GM03348 (cell line): ENCODE measurements around the gene CACNA2D1.
"Not testable (repeated sequence)": the region's sequence is repeated elsewhere in the genome, so short reads cannot be mapped to it uniquely, and the experiment has no call there.

ENCODE experiments used
- DNase-seq: peaks from one replicate; pipeline ENCODE4 v3.0.0; 2012; ENCODE audit warnings: low spot score

Gene CACNA2D1

DNA sequence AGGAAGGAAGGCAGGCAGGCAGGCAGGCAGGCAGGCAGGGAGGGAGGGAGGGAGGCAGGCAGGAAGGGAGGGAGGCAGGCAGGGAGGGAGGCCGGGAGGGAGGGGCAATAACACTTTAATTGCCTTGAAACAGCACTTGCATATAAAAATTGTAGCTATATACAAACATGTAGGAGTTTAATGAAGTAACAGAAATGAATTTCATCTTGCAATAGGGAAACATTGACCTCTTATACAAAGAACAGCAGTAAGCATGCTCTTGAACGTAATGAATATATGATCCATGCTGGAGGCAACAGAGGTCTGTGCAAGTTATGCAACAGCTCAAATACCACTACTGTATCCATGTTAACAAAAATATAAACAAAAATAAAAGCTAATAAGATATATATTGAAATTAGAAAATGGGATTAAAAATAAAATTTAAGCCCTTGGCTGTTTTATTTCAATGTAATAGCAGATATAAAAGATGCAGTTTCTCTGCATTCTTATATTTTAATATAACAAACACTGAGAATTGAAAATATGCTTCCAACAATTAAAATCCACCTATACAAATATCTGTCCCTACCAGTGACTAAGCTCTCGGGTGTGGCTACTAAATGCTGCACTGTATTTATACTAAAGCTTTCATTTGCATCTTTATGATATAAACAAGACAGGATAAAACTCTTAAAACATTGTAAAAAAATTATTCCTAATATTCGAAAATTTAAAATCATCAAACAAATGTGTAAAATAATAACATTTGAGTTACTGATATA lies 50.3 kb downstream of the CACNA2D1 start:
- no peak for DNase-seq

DNA sequence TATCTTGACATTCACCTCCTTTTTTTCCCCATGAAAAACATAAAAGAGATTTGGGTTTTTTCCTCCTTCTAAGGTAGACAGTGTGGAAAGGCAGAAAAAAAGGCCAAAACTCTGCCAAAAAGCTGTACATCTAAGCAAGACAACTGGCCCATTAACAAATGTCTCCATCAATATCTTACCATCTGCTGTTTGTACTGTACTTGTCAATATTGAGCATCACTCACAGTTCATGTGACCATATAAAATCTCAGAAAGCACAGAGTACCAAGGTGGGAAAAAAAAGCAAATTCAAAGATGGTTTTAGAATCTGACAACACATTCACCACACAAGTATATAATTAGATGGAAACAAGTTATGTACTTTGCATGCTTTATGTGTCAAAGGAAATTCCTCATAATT lies 52.6 kb downstream of the CACNA2D1 start:
- no peak for DNase-seq

DNA sequence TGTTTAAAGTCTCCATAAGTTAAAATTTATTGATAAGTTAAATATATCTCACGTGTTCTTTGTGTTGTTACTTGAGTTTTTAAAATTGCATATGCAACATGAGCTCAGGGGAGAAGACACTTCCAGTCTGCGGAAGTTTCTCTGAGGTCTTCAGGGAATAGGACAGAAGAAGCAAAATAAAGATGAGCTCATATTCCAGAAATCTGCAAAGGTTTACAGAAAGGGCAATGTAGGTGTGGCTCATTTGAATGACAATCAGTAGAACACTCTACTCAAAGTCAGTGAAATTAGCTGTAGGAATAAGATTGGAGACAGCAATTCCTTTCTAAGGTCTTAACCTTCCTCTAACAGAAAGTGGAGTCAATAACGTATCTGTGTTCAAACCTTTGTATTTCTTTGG lies 53.7 kb downstream of the CACNA2D1 start:
- no peak for DNase-seq

DNA sequence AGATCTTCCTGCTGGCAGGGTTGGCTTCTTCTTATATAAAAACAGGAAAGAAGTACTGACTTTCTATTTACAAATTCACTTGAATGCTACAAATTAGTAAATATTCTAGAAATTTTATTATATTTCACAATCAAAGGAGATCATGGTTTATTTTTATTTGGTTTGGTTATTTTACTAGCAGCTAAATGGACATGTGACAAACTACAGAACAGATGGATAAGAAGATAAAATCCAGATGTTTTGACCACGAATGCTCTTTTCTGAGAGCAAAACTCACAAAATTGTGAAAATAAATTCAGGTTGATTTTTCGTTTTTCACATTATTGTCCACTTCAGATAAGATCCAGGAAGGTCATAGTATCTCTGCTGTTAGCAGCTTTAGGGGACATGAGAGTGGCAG lies 55.4 kb downstream of the CACNA2D1 start:
- DNase-seq: peak; percentile 8

DNA sequence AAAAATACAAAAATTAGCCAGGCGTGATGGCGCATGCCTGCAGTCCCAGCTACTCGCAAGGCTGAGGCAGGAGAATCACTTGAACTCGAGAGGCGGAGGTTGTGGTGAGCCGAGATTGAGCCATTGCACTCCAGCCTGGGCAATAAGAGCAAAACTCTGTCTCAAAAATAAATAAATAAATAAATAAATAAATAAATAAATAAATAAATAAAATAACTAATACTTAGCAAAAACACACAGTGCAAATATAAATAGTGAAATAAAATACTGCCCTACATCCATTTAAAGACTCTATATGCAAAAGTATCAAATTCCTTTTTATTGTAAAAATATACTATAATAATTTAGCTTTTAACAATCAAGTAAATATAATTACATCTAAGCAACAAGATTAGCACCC lies 57.0 kb downstream of the CACNA2D1 start:
- DNase-seq: not testable (repeated sequence)

DNA sequence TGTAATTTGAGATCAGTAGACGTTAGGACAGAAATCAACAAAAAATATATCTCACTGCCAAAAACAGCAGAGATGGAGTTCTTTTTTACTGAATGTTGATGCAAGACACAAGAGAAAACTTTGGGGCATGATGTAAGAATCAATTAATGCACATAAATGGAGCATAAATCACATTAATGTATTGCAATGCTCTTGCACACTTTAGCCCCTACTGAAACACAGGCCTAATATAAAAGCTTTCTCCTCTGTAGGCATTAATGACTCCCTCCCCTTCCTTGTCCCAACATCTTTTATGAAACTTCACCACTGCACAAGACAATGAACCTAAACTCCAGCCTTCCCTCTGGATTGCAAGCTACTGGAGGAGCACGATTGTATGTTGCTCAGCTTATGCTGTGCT lies 58.8 kb downstream of the CACNA2D1 start:
- DNase-seq: no peak

DNA sequence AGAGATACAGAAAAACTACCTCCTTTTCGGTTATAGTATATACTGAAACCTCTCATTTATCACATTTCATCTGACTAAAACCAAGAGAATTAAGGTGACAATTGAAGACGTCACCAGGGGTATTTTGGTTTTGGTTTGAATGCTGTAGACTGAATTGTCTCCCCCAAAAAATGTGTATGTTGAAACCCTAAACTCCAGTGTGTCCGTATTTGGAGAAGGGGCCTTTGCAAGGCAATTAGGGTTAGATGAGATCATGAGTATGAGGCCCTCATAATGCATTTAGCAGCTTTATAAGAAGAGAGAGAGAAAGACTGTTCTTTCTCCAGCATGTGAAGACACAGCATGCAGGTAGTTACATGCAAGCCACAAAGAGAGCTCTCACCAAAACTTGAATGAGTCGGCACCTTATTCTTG lies 59.5 kb downstream of the CACNA2D1 start:
- DNase-seq: no peak

DNA sequence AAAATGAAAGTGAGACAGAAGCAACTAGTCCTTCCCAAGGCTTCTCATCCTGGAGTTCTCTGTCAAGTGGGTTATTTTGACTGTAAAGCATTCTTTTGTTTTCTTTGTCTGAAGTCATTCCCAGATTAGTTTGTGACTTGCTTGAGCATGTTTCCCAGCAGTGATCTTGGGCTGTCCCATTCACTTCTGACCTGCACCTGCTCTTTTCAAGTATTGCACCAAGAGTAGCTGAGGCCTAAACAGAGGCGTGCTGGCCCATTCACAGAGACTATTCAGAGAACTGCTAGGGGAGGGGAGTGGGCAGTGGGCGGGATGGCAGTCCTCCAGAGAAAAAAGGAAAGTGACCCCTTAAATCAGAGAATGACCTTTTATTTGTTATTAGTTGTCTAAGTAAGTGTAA lies 61.3 kb downstream of the CACNA2D1 start:
- DNase-seq: no peak

DNA sequence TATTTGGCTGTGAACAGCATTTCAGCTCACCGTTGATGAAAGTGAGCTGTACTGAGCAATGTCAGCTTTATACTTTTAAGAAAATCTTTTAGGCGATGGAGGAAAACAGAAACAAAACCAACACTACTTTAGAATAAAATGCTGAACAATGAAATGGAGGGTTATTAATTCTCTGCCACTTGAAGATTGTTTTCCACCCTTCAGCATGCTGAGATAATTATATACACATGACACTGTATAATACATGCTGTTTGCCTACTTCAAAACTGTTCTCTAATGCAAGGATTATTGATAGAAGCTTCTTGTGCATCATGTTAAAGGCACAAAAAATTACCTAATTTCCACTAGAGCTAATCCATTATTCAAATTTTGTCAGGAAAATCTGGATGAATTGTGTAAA lies 66.8 kb downstream of the CACNA2D1 start:
- DNase-seq: no peak

DNA sequence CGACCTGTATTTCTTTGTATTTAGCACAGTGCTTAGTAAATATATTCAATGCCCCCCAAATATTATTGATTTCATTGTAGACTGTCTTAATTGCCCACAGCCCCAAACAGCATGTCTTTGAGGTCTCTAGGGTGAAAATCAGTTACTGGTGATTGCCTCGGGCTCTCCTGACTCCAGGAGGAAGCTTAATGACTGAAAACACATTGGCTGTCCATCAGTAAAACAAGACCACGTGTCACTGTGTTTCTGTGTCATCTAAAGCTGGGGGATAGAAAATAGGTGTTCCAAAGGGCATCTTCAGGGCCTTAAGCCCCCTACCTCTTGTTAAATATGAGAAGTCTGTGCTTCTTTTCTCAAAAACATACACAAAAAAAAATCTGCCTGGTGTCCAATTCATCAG lies 67.9 kb downstream of the CACNA2D1 start:
- no peak for DNase-seq

DNA sequence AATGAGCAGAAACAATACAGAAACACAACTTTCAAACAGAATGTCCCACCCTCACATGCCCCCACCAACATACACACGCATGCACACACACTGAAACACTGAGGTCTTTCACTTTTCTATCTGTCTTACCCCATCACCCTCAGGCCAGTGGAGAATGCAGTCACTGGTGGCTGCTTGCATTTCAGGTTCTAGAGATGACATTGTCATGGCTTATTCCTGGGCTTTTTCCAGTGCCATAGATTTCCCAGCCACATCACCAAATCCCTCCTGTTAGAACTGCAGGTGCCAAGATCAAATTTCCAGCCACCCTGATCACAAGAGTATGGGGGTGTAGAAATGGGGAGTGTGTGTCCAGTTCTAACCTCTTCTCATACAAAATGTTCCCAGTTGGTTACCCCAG lies 68.4 kb downstream of the CACNA2D1 start:
- no peak for DNase-seq

DNA sequence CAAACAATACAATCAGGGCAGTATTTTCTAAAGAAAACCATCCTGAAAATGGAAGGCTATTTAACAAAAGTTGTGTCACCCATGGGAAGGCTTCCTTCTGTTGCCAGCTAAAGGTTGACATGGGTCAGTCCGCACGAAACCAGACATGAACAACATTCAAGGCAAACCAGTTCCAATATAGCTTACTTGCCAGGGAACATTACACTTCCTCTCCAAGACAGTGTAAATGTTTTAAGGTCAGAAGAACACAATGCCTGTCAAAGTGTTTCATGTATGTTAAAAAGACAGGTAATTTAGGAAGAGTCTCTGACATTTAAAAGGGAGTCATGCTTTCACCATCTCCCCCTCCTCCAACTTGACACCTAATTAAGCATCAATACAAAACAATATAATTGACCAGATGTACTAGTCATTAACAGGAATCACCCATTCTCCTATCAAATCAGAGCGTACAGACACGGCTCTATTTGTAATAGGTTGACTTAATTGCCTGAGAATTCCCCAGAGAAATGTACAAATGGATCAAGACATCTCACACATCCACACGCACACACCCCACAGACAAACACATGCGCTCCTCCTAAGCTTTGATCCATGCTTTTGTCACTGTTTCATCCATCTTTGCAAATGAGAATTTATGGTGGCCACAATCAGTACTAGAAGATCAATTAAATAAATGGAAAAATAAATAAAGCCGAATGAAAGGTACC lies 69.5 kb downstream of the CACNA2D1 start:
- DNase-seq: no peak

DNA sequence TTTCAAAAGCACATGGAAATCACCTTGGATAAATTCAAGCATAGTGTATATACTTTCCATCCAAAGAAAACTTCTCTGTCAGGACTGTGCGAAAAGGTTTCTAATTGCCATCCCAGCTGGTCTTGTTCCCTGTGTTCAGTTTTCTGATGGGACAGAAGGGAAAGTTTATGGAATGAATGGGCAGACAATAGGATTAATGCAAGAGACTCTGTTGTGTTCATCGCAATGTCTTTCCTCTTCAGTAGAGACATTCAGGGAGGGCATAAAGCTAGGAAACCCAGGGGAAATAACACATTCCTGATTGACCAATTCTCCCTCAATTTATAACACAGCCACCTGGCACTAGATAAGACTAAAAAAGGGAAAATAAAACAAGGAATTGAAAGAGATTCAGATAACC lies 78.9 kb downstream of the CACNA2D1 start:
- DNase-seq: no peak

DNA sequence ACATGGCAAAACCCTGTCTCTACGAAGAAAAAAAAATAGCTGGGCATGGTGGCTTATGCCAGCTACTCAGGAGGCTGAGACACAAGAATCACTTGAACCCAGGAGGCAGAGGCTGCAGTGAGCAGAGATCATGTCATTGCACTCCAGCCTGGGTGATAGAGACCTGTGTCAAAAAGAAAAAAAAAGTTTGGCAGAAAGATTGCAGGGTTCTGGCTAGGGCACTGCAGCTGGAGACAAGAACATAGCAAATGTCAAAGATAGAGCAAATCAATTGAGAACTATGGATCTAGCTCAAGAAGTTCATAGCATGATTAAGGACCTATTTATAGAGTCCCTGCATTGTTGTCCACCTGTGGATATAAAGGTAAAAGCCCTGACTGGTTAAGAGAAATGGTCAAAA lies 79.5 kb downstream of the CACNA2D1 start:
- DNase-seq: no peak

DNA sequence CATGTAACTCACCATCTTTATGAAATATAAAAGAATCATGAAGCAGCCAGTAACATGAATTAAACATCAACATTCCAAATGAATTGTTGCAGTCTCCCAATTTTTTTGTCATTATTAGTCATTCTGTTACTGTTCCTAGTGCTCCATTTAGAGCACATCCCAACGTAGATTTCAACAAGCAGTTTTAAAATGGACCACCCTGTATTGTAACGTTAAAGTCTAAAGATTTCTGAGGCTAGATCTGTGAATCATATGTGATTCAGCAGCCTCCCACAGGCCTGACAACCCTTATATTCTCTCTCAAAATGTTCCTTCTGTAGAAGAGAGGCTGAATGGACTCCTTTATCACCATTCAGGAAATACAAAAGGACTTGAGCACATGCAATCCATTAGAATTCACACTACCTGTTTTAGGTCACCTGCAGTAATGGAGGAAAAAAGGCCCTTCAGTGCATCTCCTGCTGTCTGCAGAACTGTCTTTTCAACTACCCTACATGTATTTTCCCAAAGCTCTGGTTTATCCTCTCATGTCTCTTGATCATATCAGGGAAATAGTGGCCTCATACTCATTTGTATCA lies 81.4 kb downstream of the CACNA2D1 start:
- DNase-seq: peak; percentile 30

DNA sequence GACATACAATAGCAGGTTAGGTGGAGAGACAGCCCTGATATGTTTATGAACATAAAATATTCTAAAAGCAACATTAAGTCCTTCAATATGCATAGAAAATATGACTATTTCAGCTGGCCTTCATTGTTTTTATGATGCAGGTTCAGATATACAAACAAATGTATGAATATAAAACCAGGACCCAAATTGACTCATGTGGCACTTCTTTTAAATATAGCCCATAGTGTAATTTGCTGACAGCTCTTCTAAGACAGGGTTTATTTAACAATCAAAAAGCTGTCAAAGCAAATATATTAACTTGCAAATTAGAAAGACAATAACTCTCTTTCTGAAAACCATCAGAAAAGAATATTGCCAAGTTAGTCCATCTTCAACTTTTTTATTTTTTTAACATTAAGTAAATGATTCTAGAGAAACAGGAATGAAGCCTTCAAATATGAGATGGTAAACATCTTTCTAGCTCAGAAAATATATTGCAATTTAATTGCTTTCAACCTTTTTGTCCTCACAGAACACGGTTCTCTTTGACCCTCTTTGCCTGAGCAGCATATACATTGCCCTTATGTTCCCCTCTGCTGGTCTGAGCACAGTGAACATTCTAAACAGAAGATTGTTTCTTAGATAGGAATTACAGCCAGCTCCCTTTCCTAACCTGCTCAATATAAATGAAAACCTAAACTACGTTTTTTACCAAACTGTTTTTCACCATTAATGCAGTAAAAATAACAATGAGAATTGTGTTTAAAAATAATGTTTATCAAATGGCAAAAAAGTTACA lies 82.8 kb downstream of the CACNA2D1 start:
- no peak for DNase-seq

DNA sequence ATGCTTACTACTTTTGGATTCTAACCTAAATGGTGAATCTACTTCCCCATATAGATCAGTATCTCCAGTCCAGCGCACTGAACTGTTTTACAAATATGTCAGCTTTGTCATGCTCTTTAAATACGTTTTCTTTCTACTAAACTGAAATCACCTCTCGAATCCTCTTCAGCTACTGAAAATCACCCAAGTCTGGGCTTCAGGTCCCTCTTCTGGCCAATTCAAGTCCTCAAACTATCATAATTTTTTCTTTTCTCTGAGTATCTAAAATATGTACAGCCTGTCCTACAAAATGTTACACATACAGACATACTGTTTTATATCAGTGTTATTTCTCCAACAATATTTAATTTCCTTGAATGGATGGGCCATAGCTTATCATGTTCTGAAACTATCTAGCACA lies 84.2 kb downstream of the CACNA2D1 start:
- DNase-seq: no peak

DNA sequence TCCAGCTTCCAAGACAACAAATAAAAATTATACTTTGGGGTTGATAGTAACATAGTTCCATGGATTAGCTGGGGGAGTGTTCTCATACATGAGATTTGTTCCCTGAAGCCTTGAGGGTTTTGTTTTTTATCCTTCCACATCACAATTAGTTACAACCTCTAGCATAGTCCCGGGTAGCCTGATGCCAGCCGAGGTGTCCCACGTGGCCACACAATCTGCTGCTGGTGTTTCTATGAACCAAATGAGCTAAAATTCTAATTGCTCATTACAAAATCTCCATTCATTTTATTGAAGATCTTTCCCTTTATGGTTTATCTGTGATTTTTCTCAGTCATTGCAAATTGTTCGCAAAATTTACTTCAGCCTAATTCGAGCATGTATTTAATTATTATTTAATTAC lies 84.7 kb downstream of the CACNA2D1 start:
- DNase-seq: no peak

DNA sequence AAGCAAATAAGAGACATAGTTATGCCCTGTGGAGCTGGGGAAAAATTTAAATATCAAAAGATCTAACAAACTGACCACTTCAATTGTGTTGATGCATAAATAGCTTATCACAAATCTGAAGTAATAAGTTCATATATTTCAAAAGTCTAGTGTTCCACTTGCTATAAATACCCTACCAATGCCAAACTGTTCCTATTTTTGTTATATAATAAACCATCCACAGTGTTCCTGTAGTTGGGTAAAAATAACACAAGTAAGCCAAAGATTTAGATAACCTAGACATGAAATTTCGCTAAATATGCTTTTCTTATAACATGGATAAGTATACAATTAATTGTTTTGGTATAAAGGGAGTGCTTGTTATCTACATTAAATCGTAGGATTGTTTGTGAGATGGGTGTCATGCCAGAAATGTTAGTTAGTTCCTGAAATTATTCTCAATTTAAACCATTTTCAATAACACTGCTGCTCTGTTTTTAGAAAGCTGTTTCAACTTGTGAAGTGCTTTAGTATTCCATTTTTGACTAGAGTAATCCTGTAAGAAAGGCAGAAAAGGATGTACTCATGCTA lies 85.5 kb downstream of the CACNA2D1 start:
- DNase-seq: no peak

DNA sequence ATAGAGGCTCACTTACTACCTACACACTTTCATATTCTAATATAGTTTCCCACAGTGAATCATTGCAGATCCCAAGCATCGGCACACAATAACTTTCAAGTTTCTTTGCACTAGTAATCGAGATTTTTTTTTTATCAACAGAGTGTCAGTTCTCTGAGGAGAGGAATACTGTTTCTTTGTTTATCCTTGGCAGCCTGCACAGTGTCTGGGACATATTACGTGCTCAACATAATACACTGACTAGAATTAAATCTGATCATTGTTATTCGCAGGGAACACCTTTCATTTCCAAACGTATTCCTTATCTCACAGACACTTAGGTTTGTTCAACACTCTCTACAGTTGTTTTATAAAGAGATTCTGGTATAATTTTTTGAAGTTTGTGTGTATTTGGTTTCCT lies 95.3 kb downstream of the CACNA2D1 start:
- no peak for DNase-seq

DNA sequence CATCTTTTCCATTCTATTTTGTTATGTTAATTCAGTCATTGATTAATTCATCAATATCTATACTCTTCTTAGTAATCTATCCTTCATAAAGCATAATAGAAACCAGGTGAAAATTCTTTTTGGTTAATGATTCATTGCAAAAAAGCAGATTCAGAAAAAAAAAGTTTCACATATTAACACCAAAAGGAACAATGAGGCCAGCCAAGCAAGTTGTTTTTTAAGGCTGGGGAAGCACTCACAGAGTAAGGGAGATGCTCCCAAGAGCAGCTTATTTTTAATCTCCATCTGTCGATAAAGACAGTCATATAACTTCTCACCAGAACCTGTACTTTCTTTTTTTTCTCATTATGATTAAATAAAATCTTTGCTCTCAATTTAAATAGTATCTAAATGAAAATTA lies 95.8 kb downstream of the CACNA2D1 start:
- DNase-seq: no peak

DNA sequence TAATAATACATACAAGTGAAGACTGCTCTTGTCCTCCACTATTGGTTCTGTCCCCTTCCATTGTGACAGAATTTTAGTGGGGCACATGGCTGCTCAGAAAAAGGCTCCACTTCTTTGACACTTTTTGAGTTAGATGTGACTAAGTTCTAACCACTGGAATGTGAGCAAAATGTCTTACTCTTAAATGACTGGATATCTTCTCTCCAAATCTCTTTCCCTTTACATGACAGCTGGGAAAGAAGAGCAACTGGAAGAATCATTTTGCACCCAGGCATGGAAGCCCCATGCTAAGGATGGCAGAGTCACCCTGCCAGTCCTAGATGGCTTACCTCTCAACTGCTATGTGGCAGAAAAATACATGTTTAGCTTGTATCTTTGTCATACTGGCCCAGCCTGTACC lies 97.7 kb downstream of the CACNA2D1 start:
- DNase-seq: no peak
